ENCODE data around the gene SEMA4C. TPM values are rescaled to one million over a fixed set of nuclear protein-coding genes. Genes with fewer than 3 reads are reported as not detected.

Gene SEMA4C
- total RNA-seq, 2 experiments from 2014 or later: 0.06 to 0.19 TPM

DNA sequence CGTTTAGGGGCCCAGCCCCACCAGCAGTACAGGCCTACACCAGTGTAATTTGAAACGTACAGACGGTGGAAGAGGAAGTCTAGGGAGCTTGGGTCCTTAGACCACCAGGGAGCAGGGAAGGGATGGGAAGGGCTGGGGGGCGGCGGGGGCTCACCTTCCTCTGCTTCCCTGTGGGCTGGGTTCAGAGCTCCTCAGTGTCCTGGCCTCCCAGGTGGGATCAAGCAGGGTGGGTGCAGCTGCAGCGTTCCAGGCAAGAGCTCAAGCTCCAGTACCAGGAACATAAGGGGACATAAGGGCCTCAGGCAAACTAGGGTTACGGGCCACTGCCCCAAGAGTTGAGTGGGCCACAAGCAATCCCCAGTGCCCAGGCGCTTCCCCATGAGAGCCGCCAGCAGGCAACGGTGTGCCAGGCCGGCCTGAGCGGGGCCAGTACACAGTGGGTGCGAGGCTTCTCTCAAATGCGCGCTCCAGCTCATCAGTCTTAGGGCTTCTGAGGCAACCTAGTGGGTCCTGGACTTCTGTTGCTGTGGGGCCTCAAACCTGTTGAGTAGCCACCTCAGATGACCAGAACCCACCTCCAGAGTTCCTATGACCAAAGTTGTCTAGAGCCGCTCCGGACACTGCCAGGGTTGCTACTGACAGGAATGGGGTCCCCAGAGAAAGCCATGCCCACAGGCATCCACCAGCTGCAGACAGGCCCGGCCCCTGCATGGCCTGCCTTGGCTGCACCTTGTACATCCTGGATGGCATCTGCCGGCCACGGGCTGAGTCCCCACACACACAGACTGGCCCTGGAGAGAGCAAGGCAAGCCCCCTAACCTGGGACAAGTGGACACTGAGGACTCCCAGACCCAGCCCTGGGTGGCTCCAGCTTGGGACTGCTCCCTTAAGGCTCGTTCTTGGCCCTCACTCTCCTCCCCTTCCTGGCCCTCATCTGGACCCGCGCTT lies 31.3 kb downstream of the SEMA4C start:
- peak overlapping the region; percentile 36; the same call in 1 of the 2 replicates for H3K4me2 ChIP-seq (ENCODE audit: low read length)
- no peaks in the 10 kb centered on the region for H3K9me3 ChIP-seq (ENCODE audit: low read length)
- H3K4me1 ChIP-seq (ENCODE audit: insufficient read depth, low read length, poor library complexity, severe bottlenecking): peaks cover 11% of the 10 kb centered on the region
- intact Hi-C loops (cut with micrococcal nuclease; ENCODE audit: unreplicated experiment): no loop called here
- no peaks in the 10 kb centered on the region for H3K79me2 ChIP-seq (ENCODE audit: insufficient read depth, low read depth, low read length)
- no peaks in the 10 kb centered on the region for H4K20me1 ChIP-seq (ENCODE audit: insufficient read depth, low read length)
- H3K36me3 ChIP-seq (ENCODE audit: insufficient read depth, low read length): peaks cover 32% of the 10 kb centered on the region
- BruUV-seq (replicated peaks): no TSS peak
- no peaks in the 10 kb centered on the region for H3K9me2 ChIP-seq (ENCODE audit: insufficient read depth, low read length)
- no peak for DNase-seq (ENCODE audit: low spot score)
- CTCF ChIA-PET (ENCODE audit: unreplicated experiment): no interaction called here
- H2AFZ ChIP-seq (ENCODE audit: low read length): no peak overlapping the region
- POLR2A ChIA-PET: no interaction called here
- no peak overlapping the region for H3K27ac ChIP-seq (ENCODE audit: low read depth, low read length, poor library complexity, severe bottlenecking)
- TF ChIP-seq EZH2phosphoT487 (IDR thresholded peaks at IDR 0.05; ENCODE audit: borderline replicate concordance, low read depth, low read length): no peak
- TF ChIP-seq, protein P1, sequence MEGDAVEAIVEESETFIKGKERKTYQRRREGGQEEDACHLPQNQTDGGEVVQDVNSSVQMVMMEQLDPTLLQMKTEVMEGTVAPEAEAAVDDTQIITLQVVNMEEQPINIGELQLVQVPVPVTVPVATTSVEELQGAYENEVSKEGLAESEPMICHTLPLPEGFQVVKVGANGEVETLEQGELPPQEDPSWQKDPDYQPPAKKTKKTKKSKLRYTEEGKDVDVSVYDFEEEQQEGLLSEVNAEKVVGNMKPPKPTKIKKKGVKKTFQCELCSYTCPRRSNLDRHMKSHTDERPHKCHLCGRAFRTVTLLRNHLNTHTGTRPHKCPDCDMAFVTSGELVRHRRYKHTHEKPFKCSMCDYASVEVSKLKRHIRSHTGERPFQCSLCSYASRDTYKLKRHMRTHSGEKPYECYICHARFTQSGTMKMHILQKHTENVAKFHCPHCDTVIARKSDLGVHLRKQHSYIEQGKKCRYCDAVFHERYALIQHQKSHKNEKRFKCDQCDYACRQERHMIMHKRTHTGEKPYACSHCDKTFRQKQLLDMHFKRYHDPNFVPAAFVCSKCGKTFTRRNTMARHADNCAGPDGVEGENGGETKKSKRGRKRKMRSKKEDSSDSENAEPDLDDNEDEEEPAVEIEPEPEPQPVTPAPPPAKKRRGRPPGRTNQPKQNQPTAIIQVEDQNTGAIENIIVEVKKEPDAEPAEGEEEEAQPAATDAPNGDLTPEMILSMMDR (conservative IDR thresholded peaks at IDR 0.05; ENCODE audit: low read length): no peak
- H3K4me3 ChIP-seq (ENCODE audit: low read depth, low read length, poor library complexity, severe bottlenecking): no peak overlapping the region

DNA sequence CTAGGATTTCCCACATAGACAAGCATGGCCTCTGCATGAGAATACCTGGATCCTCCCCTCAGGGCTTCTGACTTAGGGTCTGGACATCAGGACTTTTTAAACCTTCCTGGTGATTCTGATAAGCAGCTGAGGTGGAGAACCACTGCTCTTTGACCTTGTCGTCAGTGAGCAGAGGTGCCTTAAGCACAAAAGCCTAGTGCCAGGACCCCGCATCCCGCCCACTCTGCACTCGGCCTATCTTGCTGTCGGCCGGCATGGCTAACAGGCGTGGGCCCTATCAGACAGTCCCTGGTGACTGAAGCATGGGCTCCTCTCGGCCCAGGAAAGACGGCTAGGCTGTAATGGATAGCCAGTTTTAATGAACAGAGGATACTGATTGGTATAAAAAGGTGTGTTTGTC lies 32.3 kb downstream of the SEMA4C start:
- H3K4me3 ChIP-seq (ENCODE audit: low read depth, low read length, poor library complexity, severe bottlenecking): no peak overlapping the region
- H3K9me3 ChIP-seq (ENCODE audit: low read length): no peaks in the 10 kb centered on the region
- intact Hi-C loops (cut with micrococcal nuclease; ENCODE audit: unreplicated experiment): no loop called here
- no peak overlapping the region for H2AFZ ChIP-seq (ENCODE audit: low read length)
- no peak for TF ChIP-seq EZH2phosphoT487 (IDR thresholded peaks at IDR 0.05; ENCODE audit: borderline replicate concordance, low read depth, low read length)
- TF ChIP-seq, protein P1 (conservative IDR thresholded peaks at IDR 0.05; ENCODE audit: low read length): no peak
- H3K9me2 ChIP-seq (ENCODE audit: insufficient read depth, low read length): no peaks in the 10 kb centered on the region
- POLR2A ChIA-PET: no interaction called here
- peaks cover 21% of the 10 kb centered on the region for H3K4me1 ChIP-seq (ENCODE audit: insufficient read depth, low read length, poor library complexity, severe bottlenecking)
- peaks cover 42% of the 10 kb centered on the region for H3K36me3 ChIP-seq (ENCODE audit: insufficient read depth, low read length)
- no peak overlapping the region for H3K27ac ChIP-seq (ENCODE audit: low read depth, low read length, poor library complexity, severe bottlenecking)
- DNase-seq (ENCODE audit: low spot score): no peak
- H3K79me2 ChIP-seq (ENCODE audit: insufficient read depth, low read depth, low read length): no peaks in the 10 kb centered on the region
- CTCF ChIA-PET (ENCODE audit: unreplicated experiment): no interaction called here
- no peak overlapping the region for H3K4me2 ChIP-seq (ENCODE audit: low read length)
- no TSS peak for BruUV-seq (replicated peaks)
- no peaks in the 10 kb centered on the region for H4K20me1 ChIP-seq (ENCODE audit: insufficient read depth, low read length)

DNA sequence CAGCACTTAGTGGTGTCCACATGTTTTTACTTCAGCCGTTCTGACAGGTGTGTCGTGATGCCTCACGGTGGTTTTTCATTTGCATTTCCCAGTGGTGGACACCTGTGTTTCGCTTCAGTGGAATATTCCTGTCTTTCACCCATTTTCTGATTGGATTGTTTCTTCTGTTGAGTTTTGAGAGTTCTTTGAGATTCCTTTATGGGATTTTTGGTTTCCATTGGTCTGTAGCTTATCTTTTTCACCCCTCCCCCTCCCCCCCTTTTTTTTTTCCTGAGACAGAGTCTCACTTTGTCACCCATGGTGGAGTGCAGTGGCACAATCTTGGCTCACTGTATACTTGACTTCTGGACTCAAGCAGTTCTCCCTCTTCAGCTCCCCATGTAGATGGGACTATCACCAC lies 34.0 kb downstream of the SEMA4C start:
- Histone ChIP-seq H2AFZ (ENCODE audit: low read length) (no peak overlapping the region), H3K4me2 (ENCODE audit: low read length) (no peak overlapping the region), H4K20me1 (ENCODE audit: insufficient read depth, low read length) (no peaks in the 10 kb centered on the region), H3K79me2 (ENCODE audit: insufficient read depth, low read depth, low read length) (no peaks in the 10 kb centered on the region), H3K36me3 (ENCODE audit: insufficient read depth, low read length) (peaks cover 59% of the 10 kb centered on the region), H3K27ac (ENCODE audit: low read depth, low read length, poor library complexity, severe bottlenecking) (no peak overlapping the region), H3K9me3 (ENCODE audit: low read length) (no peaks in the 10 kb centered on the region), H3K9me2 (ENCODE audit: insufficient read depth, low read length) (no peaks in the 10 kb centered on the region), H3K4me1 (ENCODE audit: insufficient read depth, low read length, poor library complexity, severe bottlenecking) (peaks cover 21% of the 10 kb centered on the region), H3K4me3 (ENCODE audit: low read depth, low read length, poor library complexity, severe bottlenecking) (no peak overlapping the region)
- no TSS peak for BruUV-seq (replicated peaks)
- ChIA-PET CTCF (ENCODE audit: unreplicated experiment) (no interaction called here), POLR2A (interaction anchor here (1.4 kb wide), 1 partner anchor 15 kb away, joined by 3 read pairs; no protein-coding TSS in a partner anchor)
- intact Hi-C loops (cut with micrococcal nuclease; ENCODE audit: unreplicated experiment): no loop called here
- TF ChIP-seq, protein P1 (conservative IDR thresholded peaks at IDR 0.05; ENCODE audit: low read length): no peak
- no peak for TF ChIP-seq EZH2phosphoT487 (IDR thresholded peaks at IDR 0.05; ENCODE audit: borderline replicate concordance, low read depth, low read length)
- DNase-seq (ENCODE audit: low spot score): no peak
